Muscle of back (tissue), 11 donors: ENCODE data around the gene DHX8. TPM values are rescaled to one million over a fixed set of nuclear protein-coding genes. Genes with fewer than 3 reads are reported as not detected.
"Not testable (repeated sequence)": the region's sequence is repeated elsewhere in the genome, so short reads cannot be mapped to it uniquely, and the experiment has no call there.

Experiments
- DNase-seq, 3 donors: peaks; one replicate each; pipeline versions ENCODE4 v3.0.0 to v3.0.0-alpha.2; 2013
- polyA plus RNA-seq, 10 donors: library from polyadenylated mRNA; unstranded; fragments of 120-200 nt; gene quantifications; one replicate each; pipeline ENCODE4 v1.2.1, GENCODE V29; 2013; ENCODE audit not compliant: insufficient read length in 10 of 10

The DHX8 gene
- polyA plus RNA-seq, 10 donors: 22.4 to 31.6 (median 26.7) TPM

DNA sequence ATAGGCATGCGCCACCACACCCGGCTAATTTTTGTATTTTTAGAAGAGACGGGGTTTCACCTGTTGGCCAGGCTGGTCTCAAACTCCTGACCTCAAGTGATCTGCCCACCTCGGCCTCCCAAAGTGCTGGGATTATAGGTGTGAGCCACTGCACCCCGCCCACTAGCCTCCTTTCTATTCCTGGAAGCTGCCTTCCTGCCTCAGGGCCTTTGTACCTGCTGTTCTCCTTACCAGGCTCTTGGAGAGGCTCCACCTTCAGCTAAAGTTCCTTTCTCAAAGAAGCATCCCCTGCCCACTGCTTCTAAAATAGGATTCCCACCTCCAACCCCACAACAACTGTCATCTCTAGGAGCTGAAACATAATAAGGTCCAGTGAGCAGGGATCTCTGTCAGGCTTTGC lies 23.9 kb upstream of the DHX8 start:
- not testable (repeated sequence) for DNase-seq

DNA sequence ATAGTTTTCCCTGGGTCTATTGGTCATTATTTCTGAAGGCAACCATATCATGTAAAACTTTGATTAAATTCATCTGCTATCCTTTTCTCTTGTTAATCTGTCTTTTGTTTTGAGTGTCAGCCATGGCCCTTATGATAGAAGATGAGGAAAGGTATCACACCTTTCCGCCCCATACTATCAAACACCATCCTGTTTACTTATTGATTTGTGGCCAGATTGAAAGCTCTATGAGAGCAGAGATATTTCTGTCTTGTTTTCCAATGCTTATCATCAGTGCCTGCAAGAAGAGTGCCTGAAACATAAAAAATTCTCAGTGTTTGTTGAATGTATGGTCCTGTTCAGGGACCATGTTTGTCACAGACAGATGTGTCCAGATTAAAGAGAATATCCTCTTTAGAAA lies 22.6 kb upstream of the DHX8 start:
- DNase-seq: no peak

DNA sequence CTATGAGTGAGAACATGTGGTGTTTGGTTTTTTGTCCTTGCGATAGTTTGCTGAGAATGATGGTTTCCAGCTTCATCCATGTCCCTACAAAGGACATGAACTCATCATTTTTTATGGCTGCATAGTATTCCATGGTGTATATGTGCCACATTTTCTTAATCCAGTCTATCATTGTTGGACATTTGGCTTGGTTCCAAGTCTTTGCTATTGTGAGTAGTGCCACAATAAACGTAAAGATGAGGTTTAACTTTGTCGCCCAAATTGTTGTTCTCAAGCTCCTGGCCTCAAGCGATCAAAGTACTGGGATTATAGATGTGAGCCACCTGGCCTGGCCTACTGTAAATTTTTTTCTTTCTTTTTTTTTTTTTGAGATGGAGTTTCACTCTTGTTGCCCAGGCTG lies 21.2 kb upstream of the DHX8 start:
- DNase-seq: not testable (repeated sequence)

DNA sequence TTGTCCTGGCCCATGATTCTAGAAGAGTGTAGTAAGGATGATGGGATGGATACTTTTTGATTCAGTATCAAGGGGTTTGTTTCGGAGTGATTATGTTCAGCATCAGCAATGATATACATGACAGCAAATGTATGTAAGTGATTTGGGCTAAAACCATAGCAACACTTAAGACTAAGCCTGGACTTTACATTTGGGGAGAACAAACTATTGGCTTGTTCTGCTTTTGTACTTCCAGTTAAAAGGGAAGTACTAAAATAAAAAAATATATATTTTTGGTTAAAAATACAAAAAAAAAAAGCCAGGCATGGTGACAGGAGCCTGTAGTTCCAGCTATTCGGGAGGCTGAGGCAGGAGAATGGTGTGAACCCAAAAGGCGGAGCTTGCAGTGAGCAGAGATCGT lies 20.5 kb upstream of the DHX8 start:
- no peak for DNase-seq

DNA sequence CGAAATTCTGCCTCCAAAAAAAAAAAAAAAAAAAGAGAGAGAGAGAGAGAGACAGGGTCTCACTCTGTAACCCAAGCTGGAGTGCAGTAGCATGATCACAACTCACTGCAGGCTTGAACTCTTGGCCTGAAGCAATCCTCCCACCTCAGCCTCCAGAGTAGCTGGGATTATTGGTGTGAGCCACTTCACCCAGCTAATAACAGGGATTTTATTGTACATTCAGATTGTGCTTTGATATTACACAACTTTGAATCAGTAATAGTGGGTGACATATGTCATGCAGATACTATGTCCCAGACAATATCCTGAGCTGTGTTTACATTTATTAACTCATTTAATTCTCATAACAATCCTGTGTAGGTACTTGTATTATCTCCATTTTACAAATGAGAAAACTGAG lies 19.7 kb upstream of the DHX8 start:
- no peak for DNase-seq

DNA sequence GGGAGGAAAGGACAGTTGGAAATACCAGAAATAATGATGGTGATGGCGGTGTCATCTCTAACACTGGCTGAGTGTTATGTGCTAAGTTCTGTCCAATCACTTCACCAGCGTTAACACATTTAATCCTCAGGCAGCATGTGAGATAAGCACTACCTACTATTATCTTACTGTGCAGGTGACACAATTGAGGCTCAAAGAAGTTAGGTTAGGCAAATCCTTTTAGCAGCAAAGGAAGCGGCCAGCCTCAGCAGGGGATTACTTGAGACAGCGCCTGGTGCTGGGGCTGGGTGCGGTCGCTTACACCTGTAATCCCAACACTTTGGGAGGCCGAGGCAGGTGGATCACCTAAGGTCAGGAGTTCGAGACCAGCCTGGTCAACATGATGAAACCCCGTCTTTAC lies 18.7 kb upstream of the DHX8 start:
- DNase-seq: no peak

DNA sequence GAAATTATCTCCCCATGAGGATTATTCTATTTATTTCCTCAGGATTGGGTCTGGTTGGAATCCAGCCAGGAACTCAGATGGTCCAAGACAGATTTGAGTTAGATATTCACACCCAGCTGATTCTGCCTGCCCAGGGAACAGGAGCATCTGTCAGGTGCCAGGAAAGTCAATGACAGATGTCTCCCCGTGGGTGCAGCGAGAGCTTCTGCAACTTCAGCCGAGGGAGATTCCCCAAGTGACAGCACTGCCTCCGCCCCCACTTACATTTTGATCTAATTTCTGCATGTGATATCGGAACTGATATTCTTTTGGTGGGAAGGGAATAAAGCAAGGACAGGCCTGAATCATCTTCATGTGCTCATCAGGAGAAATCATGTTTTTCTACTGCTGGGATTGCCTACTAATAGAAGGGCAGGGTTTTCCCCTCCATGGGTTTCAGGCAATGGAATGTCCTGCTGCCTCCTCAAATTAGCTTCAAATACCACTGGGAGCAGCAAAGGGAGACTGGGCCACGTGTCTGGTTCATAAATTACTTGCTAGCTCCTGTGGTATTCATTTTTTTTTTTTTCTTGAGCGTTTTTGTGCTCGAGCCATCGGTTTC lies 15.7 kb upstream of the DHX8 start:
- peak; percentile 31 to 71 (median 62) for DNase-seq

DNA sequence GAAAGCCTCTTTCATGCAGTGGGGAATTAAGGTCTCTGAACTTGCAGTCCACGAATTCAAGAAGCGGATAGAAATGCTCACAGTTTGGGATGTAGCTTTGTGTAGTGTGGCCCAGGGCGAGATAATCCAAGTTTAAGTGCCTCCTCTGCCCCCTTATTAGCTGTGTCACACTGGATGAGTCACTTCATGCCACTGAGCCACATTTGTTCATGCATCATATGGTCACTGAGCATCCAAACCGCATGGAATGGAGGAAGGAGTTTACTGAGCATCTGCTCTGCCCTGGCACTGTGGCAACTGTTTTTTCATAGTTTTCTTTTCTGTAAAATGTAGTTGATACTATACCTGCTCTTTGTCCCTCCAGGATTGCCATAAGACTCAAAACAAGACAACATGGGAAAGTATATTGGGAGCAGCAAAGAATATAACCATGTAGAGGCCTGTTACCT lies 15.1 kb upstream of the DHX8 start:
- peak in 1 of 3 donors; percentile 45 for DNase-seq

DNA sequence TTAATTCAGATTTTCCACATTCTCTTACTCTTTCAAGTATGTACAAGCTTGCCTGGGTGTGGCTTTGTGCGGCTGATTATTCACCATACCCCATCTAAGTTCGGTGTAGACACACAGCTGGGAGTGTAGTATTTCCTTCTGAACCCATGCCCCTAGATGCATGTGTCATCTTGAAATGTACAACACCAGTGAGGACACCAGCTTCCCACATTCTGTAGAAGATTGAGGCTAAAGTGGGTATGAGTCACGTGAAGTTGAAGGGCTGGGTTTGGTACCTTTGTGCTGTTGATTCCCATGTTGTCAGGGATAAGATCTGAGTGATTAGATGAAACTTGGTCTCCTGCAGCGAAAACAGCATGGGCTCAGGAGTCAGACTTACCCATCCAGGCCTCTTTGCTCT lies 14.6 kb upstream of the DHX8 start:
- DNase-seq: peak in 2 of 3 donors; percentile 17 to 71

DNA sequence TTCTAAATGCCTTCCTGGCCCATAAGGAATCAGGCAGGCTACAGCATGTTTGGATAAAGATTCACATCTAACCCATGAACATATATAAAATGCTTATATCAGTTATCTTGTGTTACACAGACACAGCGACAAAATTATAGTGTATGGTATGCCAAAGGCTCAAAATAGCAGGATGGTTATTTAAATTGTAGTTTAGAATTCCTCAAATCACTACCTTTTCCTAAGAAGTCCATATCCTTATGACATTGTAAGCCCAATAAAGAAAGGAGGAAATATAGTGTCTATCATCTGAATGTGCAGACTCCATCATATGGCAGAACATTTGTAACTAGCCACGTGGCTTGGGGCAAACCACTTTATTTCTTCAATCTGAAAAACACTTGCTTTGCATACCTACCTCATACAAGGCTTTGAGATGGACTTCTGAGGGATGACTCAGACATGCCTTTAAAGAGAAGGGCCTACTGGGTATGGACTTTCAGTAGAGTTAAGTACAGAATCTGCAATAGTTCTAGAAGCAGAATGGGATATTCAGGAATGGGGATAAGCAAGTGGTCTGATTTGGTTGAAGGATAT lies 12.1 kb upstream of the DHX8 start:
- DNase-seq: no peak

DNA sequence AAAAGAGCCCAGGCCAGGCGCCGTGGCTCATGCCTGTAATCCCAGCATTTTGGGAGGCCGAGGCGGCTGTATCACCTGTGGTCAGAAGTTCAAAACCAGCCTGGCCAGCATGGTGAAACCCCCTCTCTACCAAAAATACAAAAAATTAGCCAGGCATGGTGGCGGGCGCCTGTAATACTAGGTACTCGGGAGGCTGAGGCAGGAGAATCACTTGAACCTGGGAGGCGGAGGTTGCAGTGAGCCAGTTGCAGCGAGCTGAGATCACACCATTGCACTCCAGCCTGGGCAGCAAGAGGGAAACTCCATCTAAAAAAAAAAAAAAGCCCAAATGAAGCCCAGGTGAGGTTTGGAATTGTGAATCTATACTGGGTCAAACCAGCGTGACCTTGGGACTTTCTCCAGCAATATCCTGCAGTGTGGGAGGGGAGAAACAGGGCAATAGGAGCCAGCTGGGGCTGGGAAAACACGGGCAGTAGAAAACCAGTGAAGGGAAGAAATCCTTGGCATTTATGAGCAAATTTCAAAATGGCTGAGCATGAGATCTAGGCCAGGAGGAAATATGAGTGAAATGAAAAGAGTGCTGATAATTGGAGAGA lies 8.2 kb upstream of the DHX8 start:
- no peak for DNase-seq

DNA sequence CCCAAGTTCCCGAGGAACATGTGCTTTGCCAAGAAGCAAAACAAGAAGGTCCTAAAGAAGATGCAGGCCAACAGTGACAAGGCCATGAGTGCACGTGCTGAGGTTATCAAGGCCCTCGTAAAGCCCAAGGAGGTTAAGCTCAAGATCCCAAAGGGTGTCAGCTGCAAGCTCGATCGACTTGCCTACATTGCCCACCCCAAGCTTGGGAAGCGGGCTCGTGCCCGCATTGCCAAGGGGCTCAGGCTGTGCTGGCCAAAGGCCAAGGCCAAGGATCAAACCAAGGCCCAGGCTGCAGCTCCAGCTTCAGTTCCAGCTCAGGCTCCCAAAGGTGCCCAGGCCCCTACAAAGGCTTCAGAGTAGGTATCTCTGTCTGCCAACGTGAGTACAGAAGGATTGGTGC lies 7.5 kb upstream of the DHX8 start:
- not testable (repeated sequence) for DNase-seq

DNA sequence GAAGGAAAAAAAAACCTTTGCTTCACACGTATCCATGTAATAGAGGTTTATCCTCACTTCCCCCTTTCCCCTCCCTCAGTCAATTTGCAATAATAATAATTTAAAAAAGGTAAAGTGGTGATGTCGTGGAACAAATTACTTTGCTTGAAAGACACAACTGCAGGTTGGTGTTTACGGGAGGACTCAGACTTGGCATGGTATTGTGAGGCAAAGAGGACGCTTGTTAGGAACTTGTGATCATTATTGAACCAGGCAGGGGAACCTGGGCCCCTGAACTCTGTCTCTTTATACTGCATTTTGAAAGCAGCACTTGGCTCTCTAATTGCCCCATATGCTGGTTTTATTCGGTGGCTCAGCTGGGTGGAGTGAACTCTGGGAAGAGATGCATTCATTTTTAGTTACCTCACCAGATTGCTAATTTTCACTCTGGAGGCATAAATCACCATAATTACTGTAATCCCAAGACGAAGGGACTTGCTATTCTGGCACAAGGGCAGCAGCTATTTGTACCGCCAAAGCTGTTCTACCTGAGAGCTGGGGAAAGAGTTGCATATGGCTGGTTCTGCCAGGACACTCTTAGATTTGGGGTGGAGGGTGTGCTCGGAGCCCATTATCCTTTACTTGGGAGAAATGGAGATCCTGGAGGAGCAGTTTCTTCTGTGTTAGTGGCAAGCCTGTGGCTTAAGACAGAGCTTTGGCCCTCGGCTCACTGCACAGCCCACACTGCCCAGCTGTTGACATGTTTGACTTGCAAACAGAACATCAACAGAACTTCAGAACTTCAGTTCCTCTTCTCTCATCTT lies 5.7 kb upstream of the DHX8 start:
- peak in 1 of 3 donors; percentile 30 for DNase-seq

DNA sequence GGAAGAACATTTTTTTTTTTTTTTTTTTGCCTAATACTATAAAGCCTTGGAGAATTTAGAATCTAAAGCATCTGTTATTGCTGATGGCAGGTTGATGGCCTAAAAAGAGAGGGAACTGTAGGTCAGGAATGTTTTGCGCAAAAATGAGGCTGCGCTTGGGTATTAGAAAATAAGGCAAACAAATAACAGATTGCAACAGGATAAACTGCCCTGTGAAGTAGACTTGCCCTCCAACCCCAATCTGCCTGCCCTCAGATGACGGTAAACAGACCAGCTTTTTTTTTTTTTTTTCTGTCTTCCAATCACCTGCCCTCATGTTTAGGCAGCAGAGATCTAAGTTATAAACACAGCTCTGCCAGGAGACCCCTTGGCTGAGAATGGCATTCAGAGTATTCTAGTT lies 3.8 kb upstream of the DHX8 start:
- DNase-seq: peak in 1 of 3 donors; percentile 37

DNA sequence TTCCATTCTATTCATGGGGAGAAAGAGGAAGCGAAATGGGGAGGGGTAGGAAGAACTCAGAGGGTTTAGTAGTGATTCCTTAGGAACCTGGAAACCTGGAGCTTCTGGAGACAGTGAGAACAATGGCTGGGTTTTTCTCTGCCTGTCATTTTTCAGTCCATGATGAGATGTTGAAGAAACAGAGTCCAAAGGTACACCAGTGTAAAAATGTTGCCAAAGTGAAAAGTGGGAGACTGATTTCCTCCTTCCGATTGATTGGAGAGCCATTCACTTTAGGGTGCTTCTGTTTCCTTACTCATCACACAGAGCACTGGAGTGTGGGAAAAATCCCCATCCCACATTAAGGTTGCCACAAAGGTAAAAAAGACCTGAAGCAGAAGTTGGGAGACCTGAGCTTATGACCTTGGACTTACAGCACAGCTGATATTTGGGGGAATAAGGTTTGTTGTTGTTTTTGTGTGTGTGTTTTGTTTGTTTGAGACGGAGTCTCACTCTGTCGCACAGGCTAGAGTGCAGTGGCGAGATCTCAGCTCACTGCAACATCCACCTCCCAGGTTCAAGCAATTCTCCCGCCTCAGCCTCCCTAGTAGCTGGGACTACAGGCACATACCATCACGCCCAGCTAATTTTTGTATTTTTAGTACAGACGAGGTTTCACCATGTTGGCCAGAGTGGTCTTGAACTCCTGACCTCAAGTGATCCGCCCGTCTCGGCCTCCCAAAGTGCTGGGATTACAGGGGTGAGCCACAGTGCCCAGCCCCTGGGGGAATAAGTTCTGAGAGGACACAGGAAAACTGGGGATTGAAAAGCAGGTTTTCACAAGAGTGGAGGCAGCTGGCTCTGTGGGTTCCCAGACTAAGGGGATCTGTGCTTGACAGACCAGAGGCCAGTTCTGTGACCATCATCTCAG lies 1.4 kb upstream of the DHX8 start:
- DNase-seq: no peak

DNA sequence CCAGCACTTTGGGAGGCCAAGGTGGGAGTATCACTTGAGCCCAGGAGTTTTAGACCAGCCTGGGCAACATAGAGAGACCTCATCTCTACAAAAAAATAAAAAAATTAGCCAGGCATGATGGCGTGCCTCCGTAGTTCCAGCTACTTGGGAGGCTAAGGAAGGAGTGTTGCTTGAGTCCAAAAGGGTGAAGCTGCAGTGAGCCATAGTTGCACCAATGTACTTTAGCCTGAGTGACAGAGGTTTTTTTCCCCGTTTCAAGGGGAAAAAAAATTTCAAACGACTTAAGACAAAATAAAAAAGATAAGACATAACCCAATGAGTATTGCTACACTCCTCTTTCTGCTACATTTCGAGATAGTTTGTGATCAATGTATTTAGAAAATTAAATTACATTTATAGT lies 6.8 kb downstream of the DHX8 start:
- DNase-seq: no peak

DNA sequence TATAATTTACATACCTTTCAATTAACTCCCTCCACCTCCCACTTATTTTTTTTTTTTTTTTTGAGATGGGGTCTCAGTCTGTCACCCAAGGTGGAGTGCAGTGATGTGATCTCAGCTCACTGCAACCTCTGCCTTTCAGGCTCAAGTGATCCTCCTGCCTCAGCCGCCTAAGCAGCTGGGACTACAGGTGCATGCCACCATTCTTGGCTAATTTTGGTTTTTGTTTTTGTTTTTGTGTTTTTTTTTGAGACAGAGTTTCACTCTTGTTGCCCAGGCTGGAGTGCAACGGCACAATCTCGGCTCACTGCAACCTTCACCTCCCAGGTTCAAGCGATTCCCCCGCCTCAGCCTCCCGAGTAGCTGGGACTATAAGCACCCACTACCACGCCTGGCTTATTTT lies 25.7 kb downstream of the DHX8 start:
- DNase-seq: not testable (repeated sequence)

DNA sequence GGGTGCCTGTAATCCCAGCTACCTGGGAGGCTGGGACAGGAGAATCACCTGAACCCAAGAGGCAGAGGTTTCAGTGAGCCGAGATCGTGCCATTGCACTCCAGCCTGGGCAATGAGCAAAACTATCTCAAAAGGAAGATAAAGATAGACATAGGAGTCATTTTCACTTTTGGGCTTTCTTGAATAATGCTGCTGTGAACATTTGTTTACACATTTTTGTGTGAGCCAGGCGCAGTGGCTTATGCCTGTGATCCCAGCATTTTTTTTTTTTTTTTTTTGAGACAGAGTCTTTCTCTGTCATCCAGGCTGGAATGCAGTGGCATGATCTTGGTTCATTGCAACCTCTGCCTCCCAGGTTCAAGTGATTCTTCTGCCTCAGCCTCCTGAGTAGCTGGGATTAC lies 27.4 kb downstream of the DHX8 start:
- not testable (repeated sequence) for DNase-seq

DNA sequence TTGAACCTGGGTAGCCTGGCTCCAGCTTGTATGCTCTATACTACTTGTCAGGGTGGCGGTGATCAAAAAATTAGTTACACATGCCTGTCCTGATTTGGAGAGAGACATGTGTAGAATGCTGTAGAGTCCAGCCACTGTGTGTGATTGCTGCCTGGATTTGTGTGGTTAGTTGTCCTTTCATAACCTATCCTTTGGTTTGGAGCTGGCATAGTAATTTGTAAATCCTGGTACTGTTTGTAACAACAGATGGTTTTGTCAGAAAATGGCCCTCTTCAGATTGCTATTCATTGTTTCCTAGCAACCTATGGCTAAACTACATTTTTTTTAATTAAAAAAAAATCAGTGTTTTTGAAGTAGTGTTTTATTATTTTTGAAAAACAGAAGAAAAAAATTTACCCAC lies 31.9 kb downstream of the DHX8 start:
- DNase-seq: no peak

DNA sequence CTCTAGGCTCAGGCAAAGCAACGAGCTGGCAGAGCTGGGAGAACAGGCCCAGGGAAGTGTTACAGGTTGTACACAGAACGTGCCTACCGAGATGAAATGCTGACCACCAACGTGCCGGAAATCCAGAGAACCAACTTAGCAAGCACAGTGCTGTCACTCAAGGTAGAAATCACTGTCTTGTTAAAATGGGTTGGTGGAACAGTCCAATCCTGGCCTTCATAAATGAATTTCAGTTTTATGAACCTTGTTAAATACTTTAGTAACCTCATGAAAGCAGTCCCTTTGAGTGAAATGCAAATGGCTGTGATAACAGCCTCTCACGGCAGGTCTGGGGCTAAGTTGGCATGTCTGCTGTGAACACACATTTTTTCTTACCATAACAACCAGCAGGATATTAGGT lies 33.4 kb downstream of the DHX8 start:
- no peak for DNase-seq

DNA sequence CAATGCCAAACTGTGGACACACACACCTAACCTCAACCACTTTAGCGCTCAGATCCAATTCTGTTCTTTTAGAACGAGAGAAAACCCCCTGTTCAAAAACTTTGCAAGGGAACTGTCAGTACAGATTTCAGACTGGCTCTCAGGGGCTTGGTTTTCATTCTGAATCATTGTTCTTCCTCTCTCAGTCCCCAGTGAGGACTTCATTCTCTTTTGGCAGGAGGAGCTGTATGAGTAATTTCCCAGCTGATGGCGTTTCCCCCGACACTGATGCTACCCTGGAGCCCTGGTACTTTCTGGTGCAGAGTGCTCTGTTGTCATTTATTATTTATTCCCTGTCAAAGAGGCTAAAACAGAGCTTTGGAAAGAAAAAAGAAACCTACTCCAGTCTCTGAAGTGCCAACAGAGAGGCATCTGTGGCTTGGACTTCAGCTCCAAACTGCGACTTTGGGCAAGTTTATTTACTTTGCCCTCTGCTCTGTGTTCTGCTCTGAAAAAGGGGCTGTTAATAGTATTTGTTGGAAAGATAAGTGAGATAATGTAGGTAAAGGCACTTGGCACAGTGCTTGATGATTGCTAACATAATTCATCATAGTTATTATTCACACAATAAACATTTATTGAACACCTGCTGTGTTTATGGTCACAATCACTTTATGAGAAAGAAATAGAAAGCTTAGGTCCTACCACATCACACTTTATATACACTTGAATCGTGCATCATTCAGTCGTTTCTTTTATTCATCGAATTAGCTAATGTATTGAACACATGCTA lies 34.0 kb downstream of the DHX8 start:
- no peak for DNase-seq
